DMS153 (cell line): ENCODE results near the gene CST9L.

ENCODE experiments used
- DNase-seq: peaks from one replicate; lab custom pipeline; 2025; lab: John Stamatoyannopoulos, UW

The CST9L gene

DNA sequence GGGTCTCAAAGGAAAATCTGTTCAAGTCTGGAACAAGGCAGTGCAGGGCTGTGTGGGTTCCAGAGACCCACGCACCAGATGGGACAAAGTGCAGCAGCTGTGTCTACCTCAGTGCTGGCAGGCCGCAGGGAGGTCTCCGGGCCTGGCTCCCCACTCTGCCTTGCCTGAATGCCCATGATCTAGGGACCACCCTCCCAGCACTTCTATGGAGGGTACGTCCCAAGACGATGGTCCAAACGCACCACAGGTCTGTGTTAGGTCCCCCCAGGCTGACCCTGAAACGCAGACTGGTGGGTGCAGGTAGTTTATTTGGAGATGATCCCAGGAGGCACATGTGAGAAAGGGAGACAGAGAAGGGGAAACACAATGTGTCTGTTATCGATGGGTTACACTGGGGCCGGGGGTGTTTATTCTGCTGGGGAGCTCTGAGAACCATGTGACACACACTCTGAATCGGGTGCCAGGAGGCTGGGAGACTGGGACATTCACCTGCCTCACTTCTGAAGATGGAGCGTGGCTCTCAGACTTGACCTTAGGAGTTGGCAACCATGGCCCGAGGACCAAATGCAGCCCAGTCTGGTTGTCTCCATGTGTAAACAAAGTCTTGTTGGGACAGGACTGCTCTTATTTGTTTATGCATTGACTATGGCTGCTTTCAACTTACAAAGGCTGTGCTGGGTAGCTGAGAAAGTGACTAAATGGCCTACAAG, 21.7 kb downstream of the CST9L start:
- no peak for DNase-seq

DNA sequence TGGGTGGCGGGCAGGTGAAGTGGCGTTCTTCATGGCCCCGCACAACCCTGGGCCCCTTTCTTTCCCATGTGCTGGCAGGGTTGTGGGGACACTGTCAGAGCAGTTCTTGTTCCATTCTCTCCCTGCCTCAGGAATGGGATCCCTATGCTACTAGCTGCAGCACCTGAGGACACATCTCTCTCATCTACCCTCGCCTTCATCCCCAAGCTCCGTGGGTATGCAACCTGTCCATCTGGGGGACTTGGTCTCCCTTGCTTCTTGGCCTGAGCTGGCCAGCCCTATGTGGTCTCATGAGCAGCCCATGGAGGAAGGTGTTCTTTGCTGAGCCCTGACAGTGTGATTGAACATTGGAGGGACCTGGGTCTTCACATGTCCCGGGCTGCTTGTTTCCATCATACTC, 24.2 kb downstream of the CST9L start:
- DNase-seq: no peak

DNA sequence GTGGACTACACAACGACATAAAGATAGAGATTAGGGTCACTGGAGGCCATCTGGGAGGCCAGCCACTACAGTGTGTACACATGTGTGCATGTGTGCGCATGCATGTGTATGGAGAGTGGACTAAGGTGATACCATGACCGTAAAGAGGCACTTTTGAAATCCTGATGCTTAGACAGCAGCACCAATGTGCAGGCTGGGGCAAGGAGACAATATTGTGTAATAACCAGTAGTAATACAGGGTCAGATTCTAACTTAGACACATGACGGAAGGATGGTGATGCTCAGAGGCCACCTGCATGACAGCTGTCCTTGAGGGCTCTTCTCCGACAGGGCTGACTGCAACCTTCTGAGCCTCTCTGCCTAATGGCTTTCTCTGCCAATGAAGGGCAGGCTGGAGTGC, 25.5 kb downstream of the CST9L start:
- DNase-seq: no peak

DNA sequence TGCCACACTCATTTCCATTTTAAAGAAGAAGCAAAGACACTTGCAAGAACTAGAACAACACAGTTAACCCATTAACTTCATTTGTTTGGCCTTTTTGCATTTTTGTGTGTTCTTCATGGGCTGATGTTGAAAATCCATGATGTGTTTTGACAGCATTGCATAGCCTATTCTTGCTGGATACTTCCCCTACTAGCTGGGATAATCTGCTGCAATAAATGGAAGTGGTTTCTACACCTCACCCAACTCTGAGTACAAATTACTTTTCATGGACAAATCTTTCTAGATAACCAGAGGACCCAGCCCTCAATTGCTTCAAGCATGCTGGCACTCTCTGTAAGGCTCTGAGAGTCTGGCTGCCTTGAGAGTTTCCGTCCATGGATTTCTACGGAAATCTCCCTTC, 26.5 kb downstream of the CST9L start:
- DNase-seq: no peak

DNA sequence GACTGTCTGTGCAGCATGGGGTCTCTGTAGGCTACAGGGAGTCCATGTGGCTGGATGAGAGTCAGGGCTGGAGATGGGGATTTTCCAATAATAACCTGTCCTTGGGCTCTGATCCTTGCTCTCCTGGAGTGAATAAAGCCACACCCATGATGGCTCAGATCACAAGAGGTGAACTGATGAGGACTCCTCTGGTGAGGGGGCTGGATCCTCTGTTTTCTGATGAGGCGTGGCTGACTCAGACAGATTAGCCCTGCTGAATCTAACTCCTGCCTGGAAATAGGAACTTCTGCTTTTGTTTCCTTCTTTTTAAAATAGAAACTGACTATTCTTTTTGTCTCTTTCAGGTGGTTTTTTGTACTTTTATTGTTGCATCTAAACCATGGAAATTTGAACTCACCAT, 27.0 kb downstream of the CST9L start:
- DNase-seq: no peak

DNA sequence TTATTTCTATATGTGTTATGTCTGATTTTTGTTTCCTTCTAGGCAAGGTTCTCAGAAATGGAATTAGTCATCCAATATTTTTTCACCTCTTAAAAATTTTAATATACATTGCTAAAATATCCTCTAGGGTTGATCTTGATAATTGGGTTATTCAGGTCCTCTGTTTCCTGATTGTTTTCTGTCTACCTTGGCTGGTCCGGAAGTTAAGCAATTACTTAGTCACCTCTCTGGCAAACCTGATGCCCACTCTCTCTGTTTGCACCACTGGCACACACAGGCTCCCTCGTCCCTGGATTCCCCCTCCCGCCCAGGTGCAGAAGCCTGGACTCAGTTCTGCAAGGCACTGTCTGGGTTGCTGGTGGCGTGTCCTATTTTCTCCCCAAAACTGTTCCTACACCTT, 27.7 kb downstream of the CST9L start:
- no peak for DNase-seq

DNA sequence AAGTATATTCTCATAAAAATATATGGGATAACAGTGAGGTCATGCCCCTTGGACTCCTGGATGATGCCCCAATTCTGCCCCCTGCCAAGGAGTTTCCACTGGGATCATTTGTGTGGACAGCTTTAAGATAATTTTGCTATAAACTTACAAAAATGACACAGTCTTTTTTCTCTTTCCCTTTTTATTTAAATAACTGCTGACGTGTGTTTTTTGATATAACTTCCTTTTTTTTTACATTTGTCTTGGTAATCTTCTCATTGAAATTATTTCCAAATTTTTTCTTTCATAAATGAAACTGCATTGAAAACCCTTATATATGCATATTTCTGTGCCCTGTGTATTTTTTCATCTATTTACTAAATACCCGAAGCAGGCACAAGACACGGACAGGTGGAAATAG, 31.3 kb downstream of the CST9L start:
- DNase-seq: no peak

DNA sequence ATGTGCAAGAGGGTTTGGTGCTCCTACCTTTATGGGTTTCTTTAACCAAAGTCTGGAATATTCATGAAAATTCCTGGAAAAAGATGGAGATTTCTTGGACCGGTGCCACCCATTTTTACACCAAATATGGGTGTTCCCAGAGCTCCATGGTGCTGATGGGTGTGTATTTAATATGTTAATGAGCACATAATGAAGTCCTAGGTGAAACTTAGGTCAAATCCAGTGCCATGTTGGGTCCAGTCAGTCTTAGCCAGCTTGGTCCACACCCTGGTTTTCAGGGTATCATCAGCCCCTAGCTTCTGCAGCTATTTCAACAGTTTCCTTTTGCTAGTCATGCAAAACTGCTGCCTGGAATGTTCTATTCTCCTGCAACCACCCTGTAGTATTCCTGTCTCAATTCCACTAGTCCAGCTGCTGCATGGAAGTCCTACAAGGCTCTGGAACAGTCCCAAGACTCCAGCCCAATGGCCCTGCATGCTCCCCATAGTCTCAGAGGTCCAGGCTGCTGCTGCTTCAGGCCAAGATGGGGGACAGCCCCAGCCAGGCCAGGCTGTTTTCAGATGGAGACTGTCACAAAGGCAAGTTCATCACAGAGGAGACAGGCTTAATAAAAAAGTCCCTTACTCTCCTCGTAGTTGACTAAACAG, 31.8 kb downstream of the CST9L start:
- no peak for DNase-seq

DNA sequence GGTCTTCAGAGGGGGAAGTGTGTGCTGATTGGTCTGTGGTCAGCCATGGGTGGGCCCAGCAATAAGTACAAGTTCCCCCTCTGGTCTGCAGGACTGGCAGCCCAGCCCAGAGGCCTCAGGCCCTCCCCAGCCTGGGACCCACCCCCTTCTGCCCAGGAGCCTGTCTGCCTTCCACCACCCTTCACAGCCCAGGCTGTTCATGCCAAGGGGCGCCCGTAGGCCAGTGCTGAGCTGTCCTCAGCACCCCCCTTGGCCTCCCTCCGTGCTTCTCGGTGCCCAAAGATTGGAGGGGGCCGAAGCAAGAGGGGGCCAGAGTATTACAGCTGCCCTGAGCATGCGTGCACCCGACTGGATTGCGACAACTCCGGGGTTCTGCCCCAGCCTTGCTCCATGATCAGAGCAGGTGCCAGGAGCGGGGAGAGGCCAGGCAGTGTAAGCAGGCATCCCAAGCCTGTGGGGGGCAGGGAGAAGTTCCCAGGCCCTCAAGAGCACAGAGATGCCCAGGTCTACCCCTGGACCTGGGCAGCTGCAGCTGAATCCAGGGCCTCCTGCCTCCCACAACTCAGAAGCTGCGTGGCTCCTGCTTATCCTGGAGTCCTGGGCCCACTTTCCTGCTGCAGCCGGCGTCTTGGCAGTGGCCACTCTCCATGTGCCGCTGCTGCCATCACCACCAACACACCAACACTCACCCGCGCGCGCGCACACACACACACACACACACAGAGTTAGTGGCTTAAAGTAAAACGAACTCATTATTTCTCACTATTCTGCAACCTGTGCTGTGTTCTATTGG, 33.3 kb downstream of the CST9L start:
- no peak for DNase-seq

DNA sequence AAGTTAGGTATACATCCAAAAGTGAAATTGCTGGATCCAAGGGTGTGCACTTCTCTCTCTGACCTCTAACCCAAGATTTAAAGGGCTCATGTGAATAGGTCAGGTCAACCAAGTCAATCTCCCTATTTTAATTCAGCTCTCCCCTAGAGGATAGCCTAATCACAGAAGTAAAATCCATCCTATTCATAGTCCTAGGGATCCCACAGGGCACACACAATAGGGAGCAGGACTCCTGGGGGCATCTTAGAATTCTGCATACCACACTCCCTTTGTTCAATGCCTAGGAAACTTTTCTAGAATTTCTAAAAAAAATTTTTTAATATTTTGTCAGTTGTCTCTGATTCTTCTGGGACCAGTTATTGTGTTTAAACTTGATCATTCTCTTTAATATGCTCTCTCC, 35.1 kb downstream of the CST9L start:
- DNase-seq: no peak

DNA sequence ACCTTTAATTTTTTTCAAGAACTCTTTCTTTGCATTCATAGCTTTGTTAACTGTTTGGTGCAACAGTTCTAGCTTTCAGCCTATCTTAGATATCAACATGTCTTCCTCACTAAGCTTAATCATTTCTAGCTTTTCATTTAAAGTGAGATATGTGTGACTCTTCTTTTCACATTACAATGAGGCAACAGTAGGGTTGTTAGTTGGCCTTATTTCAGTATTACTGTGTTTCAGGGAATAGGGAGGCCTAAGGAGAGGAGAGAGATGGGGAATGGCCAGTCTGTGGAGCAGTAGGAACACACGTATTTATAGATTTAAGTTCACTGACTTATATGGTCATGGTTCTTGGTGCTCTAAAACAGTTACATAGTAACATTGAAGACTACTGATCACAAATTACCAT, 35.8 kb downstream of the CST9L start:
- DNase-seq: no peak

DNA sequence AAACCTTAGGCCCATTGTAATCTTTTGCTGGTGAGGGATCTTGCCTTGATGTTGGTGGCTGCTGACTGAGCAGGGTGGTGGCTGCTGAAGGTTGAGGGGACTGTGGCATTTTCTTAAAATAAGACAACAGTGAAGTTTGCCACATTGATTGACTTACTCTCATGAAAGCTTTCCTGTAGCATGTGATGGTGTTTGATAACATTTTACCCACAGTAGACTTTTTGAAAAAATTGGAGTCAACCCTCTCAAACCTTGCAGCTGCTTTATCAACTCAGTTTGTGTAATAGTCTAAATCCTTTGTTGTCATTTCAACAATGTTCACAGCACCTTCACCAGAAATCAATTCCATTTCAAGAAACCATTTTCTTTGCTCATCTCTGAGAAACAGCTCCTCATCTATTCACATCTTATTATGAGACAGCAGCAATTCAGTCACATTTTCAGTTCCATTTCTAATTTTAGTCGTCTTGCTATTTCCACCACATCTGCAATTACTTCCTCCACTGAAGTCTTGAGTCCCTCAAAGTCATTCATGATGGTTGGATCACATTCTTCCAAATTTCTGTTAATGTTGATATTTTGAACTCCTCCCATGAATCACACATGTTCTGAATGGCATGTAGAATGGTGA, 37.2 kb downstream of the CST9L start:
- no peak for DNase-seq

DNA sequence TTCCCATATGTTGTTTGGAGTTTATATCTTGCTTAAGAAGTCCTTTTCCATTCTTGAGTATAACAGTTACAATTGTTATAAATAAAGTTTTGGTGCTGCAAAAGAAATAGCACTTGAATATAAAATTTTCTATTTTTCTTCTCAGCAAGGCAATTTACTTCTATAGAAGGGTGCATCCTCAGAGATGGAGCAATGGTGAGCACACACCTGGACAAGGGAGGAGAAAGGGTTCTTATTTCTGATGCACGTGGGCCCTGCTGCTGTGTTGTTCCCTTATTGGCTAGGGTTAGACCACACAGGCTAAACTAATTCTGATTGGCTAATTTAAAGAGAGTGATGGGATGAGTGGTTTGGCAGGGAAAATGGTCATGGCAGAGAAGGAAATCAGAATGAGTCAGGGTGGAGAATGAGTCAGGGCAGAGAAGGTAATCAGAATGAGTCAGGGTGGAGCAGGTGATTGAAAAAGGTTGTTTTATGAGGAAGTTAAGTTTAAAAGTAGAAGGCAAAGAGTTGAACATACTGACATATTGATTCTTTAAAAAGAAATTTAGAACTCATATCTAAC, 39.3 kb downstream of the CST9L start:
- no peak for DNase-seq

DNA sequence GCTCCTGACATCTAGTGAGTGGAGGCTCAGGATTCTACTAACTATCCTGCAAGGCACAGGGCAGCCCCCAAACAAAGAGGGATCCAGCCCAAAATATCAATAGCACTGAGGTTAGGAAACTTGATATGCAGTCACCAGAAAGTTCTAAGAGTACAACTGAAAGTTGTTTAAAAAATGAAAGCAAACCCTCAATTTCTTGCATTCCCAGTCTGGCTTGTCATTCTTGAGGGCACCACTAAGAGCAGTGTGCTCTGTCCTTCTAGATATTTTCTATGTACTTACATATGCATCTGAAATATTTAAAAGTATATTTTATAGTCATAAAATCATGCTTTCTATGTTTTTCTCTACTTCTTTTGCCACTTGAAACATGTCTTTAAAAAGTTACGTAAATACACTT, 41.4 kb downstream of the CST9L start:
- no peak for DNase-seq

DNA sequence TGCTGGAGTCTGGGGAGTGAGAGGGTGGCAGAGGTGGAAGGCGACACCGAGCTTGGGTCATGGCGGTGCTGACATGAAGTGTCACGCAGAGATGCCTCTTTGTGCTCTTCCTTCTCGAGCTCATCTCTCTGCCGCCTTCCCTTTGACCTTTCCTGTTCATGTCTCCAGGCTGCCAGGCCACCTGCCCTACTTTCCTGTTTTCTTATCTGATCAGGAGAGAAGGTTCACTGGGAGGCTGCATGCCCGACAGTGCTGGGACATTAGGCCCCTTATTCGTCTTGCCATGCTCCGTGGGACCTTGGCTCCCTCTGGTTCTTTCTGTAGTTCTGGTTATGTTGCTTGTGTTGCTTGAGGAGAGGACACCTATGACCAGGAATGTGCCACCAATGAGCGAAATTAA, 44.1 kb downstream of the CST9L start:
- no peak for DNase-seq

DNA sequence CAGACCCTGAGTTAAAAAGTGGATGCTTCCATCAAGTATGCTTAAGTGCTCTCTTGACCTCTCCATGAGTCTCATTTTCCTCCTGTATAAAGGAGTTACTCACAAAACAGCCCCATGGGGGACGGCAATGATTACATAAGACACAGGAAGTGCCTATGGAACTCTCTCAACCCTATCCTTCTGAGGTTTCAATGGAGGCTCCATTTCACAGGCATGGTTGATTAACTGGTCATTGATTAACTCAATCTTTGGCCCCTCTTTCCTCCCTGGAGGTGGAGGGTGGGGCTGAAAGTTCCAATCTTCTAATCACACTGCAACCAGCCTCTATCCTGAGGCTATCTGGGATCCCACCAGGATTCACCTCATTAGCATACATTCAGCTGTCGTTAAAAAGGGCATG, 48.1 kb downstream of the CST9L start:
- peak; percentile 21 for DNase-seq

DNA sequence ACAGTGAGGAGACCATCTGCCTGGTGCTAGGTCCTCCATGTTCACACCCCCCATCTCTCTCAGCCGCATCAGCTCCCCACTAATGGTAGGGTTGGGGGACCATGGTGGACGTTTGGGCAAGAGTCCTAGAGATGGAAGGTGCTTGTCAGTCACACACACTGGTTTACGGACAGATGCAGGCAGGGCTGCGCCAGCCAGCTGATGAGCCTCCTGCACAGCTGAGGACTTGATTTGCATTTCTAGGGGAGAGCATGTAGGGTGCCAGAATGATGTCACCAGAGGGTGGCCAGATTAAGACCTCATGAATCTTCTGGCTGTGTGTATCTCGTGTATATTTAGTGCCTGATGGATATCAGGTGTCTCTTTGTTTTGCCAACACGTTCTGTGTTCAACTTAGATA, 48.7 kb downstream of the CST9L start:
- no peak for DNase-seq

DNA sequence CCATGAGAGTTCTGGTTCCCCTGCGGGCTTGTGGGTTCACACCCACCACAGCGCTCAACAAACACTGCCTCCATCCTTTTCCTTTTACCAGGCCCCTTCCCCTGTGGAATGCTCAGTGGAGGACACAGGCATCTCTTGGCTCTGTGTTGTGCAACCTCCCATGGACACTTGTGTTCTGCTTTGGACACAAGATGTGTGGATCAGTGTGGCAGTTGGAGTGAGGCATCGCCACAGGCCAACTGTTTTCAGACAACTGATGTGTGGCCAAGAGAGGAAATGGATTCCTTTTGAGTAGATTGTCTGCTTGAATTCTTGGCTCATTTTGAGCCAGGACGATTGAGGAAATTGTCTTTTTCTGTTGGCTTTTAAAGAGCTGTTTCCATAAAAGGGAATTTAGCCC, 50.6 kb downstream of the CST9L start:
- no peak for DNase-seq

DNA sequence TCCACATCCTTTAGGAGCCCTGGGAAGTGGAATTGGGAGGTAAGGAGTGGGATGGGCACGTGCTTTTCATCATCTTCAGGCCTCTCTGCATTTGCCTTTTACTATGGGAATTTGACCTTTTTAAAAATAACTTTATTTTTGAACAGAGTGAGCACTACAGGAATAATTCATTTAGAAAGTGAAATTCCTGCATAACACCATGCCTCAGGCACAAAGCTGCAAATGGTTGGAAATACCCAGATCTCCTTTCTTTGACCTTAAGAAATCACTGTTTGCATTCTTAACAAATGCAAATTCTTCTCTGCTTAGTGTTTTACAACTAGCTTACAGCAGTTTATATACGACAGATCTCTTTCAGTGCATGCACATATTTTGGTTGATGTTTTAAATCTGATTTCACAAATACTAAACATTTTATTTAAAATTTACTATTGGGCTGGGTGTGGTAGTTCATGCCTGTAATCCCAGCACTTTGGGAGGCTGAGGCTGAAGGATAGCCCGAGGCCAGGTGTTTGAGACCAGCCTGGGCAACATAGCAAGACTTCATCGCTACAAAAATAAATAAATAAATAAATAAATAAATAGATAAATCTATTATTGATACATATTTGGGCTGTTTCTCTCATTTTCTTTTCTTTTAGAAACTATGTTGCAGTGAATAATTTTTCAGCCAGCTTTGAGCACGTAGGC, 52.9 kb downstream of the CST9L start:
- no peak for DNase-seq

DNA sequence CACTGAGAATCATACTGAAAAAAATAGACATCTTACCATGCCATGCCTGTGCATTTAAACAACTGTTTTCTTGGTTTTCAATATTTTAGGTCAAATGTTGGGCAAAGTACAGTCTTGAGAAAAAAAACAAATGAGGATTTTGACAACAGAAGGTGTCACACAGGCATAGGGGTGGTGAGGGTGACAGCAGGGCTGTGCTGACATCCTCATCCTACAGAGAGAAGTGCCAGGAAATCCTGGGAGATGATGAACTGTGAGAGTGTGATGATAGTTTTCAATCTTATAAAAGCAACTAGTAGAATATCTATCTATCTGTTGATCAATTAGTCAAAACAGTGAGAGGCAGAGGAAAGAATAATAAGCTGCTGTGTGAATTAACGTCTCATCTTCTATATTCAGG, 53.4 kb downstream of the CST9L start:
- no peak for DNase-seq
